ENCODE results near the gene TMEM120A.

TMEM120A gene

GRCh38 chr7:75989500-75990388 lies 4.7 kb downstream of the TMEM120A start:
- TF ChIP-seq, protein P1, sequence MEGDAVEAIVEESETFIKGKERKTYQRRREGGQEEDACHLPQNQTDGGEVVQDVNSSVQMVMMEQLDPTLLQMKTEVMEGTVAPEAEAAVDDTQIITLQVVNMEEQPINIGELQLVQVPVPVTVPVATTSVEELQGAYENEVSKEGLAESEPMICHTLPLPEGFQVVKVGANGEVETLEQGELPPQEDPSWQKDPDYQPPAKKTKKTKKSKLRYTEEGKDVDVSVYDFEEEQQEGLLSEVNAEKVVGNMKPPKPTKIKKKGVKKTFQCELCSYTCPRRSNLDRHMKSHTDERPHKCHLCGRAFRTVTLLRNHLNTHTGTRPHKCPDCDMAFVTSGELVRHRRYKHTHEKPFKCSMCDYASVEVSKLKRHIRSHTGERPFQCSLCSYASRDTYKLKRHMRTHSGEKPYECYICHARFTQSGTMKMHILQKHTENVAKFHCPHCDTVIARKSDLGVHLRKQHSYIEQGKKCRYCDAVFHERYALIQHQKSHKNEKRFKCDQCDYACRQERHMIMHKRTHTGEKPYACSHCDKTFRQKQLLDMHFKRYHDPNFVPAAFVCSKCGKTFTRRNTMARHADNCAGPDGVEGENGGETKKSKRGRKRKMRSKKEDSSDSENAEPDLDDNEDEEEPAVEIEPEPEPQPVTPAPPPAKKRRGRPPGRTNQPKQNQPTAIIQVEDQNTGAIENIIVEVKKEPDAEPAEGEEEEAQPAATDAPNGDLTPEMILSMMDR (conservative IDR thresholded peaks at IDR 0.05; ENCODE audit: low read depth) = no peak
- POLR2A ChIA-PET (ENCODE audit: low non-redundant PET) = no interaction called here
- DNase-seq (ENCODE audit: low spot score) = no peak
- peak overlapping the region; percentile 76 for H3K27ac ChIP-seq
- CTCF ChIA-PET = interaction anchor here (0.7 kb wide), 1 partner anchor 1387 kb away, joined by 5 read pairs; no protein-coding TSS in a partner anchor

DNA sequence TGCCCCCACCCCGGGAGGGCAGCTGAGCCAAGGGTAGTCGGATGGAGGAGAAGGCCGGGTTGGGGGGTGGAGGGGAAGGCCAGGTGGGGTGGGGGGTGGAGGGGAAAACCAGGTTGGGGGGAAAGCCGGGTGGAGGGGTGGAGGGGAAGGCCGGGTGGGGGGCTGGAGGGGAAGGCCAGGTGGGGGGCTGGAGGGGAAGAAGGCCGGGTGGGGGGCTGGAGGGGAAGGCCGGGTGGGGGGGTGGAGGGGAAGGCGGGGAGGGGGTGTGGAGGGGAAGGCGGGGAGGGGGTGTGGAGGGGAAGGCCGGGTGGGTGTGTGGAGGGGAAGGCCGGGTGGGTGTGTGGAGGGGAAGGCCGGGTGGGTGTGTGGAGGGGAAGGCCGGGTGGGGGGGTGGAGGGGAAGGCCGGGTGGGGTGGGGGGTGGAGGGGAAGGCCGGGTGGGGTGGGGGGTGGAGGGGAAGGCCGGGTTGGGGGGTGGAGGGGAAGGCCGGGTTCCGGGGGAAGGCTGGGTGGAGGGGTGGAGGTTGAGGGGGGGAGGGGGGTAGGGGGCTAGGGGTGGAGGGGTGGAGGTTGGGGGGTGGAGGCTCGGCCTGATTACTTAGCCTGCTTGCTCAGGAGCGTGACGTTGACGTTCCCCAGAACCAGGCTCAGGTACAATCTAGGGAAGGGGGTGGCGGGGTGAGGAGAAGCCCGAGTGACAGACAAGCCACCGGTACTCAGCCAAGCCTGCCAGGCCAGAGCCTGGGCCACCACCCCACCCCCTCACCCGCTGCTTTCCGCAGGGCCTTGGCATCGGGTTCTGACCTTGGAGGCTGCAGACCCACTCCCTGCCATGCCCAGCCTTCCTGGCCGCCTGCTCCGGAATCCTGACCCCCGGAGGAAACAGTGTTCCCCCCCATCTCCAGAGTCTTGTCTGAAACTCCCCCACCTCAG lies 5.6 kb downstream of the TMEM120A start:
- CTCF ChIA-PET = no interaction called here
- POLR2A ChIA-PET (ENCODE audit: low non-redundant PET) = no interaction called here

DNA sequence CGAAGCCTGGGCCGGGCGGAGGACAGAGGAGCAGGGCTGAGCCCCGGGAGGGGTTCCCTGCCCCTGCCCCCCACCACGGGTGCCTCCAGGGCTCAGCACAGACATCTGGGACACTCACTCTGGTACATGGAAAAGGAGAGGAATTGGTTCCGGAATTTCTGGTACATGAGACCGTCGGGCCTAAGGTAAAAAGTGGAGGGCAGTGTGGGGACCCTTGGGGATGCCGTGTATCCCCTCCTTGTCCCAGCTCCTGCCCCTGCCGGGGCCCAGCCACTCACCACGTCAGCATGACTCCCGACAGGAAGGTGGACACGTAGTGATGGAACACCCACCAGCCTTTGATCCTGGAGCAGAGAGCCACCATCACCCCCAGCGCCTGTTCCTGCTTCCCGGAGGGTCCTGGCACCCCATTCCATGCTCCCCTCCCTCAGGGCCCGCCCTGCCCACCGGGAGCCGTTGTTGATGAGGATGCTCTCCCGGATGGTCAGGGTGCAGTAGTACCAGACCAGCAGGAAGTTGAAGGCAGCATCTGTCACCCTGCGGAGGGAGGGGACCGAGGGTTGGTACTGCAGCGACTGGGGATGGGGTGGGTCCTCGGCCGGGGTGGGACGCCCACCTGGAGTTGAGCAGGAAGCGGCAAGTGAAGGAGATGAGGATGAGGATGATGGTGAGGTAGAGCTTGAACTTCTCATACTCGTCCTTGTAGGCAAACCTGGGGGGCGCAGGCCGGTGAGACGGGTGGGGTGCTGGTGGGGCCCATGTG lies 6.4 kb downstream of the TMEM120A start:
- ChIA-PET POLR2A (ENCODE audit: low non-redundant PET) (no interaction called here), CTCF (no interaction called here)
- DNase-seq (ENCODE audit: low spot score) = no peak
- TF ChIP-seq, protein P1 (conservative IDR thresholded peaks at IDR 0.05; ENCODE audit: low read depth) = no peak
- peak overlapping the region; percentile 37 for H3K27ac ChIP-seq

More for the DNA sequence above, 5.6 kb downstream of the TMEM120A start:
- H3K27ac ChIP-seq = peak overlapping the region; percentile 76; the same call in 1 of the 2 replicates
- TF ChIP-seq, protein P1 (conservative IDR thresholded peaks at IDR 0.05; ENCODE audit: low read depth) = no peak
- DNase-seq (ENCODE audit: low spot score) = no peak

- CTCF ChIA-PET = no interaction called here
- peak overlapping the region; percentile 37 for H3K27ac ChIP-seq
- DNase-seq (ENCODE audit: low spot score) = no peak
- TF ChIP-seq, protein P1 (conservative IDR thresholded peaks at IDR 0.05; ENCODE audit: low read depth) = no peak
- POLR2A ChIA-PET (ENCODE audit: low non-redundant PET) = no interaction called here
These were observed 7.2 kb downstream of the TMEM120A start for GRCh38 chr7:75987026-75987804.

GRCh38 chr7:75986147-75986781 lies 8.1 kb downstream of the TMEM120A start:
- CTCF ChIA-PET = interaction anchor here (1.4 kb wide), 1 partner anchor 14 kb away, joined by 3 read pairs; no protein-coding TSS in a partner anchor
- H3K27ac ChIP-seq = peak overlapping the region; percentile 37
- POLR2A ChIA-PET (ENCODE audit: low non-redundant PET) = interaction anchor here (0.6 kb wide), 1 partner anchor 13 kb away, joined by 3 read pairs; no protein-coding TSS in a partner anchor
- no peak for DNase-seq (ENCODE audit: low spot score)
- TF ChIP-seq, protein P1 (conservative IDR thresholded peaks at IDR 0.05; ENCODE audit: low read depth) = no peak
